Eye (tissue), 1 donor: ENCODE measurements around the gene SPATA31E1.
"Not testable (repeated sequence)": the region's sequence is repeated elsewhere in the genome, so short reads cannot be mapped to it uniquely, and the experiment has no call there.

Source experiments
- DNase-seq: peaks from one replicate; pipeline ENCODE4 v3.0.0-alpha.2; 2015

Gene SPATA31E1

GRCh38 chr9:87882627-87883026, at the start of gene SPATA31E1:
TSS of gene SPATA31E1 (plus strand) at chr9:87882877. CDS start at chr9:87882892, 15 bp downstream.
- DNase-seq, result peak; percentile 44

GRCh38 chr9:87834357-87834756, 48.3 kb upstream of the SPATA31E1 start:
- peak; percentile 33 for DNase-seq

GRCh38 chr9:87836536-87836935, 46.1 kb upstream of the SPATA31E1 start:
- no peak for DNase-seq

DNA sequence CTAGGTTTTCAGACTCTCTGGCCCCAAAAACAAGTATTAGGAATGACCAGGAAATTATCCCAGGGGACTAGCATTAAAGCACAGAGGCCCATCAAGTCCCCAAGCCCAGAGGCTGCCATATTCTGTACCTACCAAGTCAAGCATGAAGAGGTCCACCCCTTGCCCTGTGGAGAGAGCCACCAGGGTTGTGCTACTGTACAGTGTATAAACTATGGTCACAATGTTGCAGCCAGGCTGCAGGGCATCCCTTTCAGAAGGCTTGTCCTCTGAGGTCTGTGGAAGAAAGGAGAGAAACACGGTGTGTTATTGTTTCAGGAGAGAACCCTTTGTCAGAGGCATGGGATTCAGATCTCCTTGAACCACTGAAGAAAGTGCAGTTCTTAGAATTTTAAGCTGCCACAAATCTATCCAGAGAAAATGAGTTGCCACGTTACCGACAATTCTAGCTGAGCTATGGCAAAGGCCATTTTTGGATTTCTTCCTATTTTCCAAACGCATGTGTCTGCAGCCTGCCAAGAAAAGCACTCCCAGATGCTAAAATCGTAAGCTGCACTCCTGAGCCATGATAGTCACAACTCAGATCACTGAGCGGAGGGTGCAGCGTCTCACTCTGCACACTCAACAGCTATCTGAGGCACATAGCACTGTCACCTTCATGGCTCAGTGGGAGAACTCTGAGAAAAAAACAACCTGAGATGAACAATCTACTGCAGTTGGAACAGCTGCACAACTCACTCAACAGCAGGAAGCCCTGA, 45.5 kb upstream of the SPATA31E1 start:
- no peak for DNase-seq

- DNase-seq, result no peak
Measured at GRCh38 chr9:87840134-87840533, 42.5 kb upstream of the SPATA31E1 start.

GRCh38 chr9:87842878-87843585, 39.6 kb upstream of the SPATA31E1 start:
- DNase-seq, result no peak

DNA sequence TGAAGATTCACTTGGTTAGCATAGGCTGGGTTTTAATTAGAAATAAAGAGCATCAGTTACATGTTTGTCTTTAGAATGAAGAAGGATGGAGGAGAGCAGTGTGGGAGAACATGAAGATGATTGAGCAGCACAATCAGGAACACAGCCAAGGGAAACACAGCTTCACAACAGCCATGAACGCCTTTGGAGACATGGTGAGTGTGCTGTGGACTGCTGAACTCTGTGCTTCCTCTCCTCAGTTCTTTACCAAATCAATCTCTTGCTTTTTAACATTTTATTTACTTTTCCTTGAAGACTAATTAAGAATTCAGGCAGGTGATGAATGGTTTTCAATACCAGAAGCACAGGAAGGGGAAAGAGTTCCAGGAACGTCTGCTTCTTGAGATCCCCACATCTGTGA, 38.2 kb upstream of the SPATA31E1 start:
- DNase-seq, result no peak

DNA sequence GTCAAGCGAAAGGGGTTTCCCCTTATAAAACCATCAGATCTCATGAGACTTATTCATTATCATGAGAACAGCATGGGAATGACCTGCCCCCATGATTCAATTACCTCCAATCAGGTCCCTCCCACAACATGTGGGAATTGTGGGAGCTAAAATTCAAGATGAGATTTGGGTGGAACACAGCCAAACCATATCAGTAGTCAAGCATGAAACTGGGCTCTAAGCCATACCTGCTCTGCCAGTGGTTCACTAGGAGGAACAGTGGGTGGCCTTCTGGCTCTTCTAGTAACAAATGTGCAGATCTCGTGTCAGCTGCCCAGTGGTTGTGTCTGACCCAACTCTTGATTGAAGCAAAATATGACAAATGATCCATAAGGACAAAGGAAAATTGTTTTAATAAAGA, 34.9 kb upstream of the SPATA31E1 start:
- not testable (repeated sequence) for DNase-seq

- DNase-seq, result no peak
Measured at GRCh38 chr9:87849144-87849758, 33.4 kb upstream of the SPATA31E1 start.

- DNase-seq, result no peak
Measured at GRCh38 chr9:87850391-87850790, 32.3 kb upstream of the SPATA31E1 start.

DNA sequence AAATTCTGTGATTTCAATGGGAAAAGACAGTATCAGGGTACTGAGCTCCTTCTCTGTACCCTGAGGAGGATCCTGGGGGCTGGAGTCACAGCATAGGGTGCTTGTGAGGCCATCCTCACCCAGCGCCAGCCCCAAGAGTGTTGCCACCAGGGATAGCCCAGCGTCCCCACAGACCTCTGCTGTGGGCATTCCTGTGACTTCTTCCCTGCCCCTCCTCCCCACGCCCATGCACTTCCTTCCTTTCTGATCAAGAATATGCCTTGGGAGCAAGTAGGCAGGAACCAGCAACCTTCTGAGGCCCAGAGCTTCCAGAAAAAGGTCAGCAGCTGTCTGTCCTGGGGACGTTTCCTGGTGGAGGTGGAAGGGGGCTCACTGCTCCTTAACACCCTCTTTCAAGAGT, 31.5 kb upstream of the SPATA31E1 start:
- DNase-seq, result not testable (repeated sequence)

GRCh38 chr9:87853302-87853701, 29.4 kb upstream of the SPATA31E1 start:
- no peak for DNase-seq

DNA sequence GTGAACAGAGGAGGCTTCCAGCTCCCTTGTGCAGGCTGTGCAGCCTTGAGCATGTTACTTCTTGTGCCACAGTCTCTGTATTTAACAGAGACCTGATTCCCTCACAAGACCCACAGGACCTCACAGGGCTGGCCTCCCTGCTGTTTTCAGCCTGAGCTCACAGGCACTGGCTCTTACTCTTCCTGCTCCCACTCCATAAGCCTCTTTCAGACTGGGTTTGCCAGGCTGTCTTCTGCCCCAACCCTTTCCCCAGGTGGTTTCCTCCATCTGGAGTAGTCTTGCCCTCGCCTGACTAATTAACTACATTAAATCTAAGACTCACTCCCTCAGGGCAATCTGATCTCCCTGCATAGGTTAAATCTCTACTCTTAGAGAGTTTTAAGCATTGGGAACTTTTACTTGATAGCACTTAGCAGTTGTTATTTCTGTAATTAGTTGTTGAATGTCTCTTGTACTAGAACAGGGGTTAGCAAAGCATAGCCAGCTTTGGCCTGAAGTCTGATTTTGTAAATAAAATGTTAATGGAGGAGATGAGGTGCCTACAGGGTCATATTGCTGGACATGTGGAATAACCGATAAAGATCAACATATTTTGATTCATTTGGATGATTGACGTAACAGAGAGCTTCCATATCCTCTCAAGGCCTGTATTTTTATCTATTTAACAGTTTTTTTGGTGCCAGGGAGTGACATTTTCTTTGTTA, 28.6 kb upstream of the SPATA31E1 start:
- DNase-seq, result no peak

- DNase-seq, result no peak
Measured at GRCh38 chr9:87854580-87854955, 28.1 kb upstream of the SPATA31E1 start.

DNA sequence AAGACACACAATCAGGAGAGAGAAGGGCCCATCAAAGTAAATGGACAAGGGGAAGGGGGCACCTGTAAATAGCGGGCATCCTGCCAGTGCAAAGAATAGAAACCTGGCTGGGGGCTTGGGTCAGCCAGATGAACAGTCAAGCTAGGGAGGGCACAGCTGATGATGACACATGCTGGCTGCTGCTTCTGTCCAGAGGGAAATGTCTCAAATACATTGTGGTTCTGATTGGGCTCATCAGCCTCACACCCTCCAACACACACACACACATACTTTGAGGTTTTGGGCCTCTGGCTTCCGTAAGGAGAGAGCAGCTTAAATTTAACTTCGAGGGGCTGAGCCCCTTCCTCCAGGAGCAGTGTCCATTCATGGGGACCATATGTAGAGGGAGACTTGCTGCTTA, 27.6 kb upstream of the SPATA31E1 start:
- no peak for DNase-seq

GRCh38 chr9:87857141-87857947, 25.3 kb upstream of the SPATA31E1 start:
- no peak for DNase-seq

GRCh38 chr9:87857948-87858335, 24.7 kb upstream of the SPATA31E1 start:
- no peak for DNase-seq

- no peak for DNase-seq
Measured at GRCh38 chr9:87859137-87859536, 23.5 kb upstream of the SPATA31E1 start.

- DNase-seq, result no peak
Measured at GRCh38 chr9:87859786-87860185, 22.9 kb upstream of the SPATA31E1 start.

- no peak for DNase-seq
Measured at GRCh38 chr9:87861332-87861731, 21.3 kb upstream of the SPATA31E1 start.

DNA sequence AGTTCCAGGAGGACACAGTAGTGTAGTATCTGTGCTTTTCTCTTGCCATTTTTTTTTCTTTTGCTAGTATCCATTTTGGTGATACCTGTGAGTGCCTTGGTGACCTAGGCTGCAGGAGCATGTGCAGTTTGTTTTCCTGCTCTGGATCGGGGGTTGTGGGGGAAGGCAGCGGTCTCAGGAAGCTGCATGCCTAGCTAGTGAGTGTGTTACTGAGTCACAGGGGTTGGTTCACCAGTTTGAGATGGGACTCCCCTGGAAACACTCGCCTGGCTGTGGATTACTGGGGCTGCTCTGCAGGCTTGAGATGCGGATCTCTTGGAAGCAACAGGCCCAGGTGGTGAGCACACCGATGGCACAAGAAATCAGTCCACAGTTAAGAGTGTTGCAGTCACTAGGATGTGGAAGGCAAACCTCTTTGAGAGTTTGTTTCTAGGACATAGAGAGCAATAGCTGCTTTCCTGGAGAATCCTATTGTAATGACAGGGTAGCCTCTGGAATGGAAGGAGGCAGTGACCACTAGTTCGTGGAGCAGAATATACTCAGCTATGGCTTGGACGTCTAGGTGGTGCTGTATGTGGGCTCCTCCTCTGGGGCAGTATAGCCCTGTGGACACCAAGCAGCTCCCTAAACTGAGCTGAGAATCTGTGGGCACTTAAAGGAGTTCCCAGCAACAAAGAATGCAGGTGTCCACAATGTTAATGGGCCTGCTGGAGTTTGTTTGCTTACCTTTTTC, 20.0 kb upstream of the SPATA31E1 start:
- no peak for DNase-seq
